Lung (tissue), 12 donors: ENCODE measurements around the gene MET. TPM values are rescaled to one million over a fixed set of nuclear protein-coding genes. Genes with fewer than 3 reads are reported as not detected.
"Not testable (repeated sequence)": the region's sequence is repeated elsewhere in the genome, so short reads cannot be mapped to it uniquely, and the experiment has no call there.

ENCODE experiments used
- ATAC-seq: fragments of 200-7000 bp; cut with Tn5 transposase; one replicate; pipeline ENCODE4 v1.9.1; 2020; ENCODE audit warnings: moderate number of reproducible peaks; ENCODE audit not compliant: insufficient read depth, low FRiP score
- DNase-seq, 3 donors: peaks; one replicate each; pipeline ENCODE4 v3.0.0-alpha.2; 2013 to 2017
- H3K27ac ChIP-seq, 2 donors: one replicate each; pipeline ENCODE4 v1.5.1; 2013; ENCODE audit warnings: mild to moderate bottlenecking in 2 of 2, moderate library complexity in 2 of 2, control low read depth in 1 of 2, inconsistent platforms in 1 of 2, low read depth in 1 of 2, low read length in 1 of 2
- H3K27me3 ChIP-seq, 3 donors: one replicate each; pipeline ENCODE4 v1.5.1; 2013; ENCODE audit warnings: low read length in 2 of 3; ENCODE audit not compliant: control insufficient read depth in 3 of 3, insufficient read depth in 3 of 3
- H3K36me3 ChIP-seq, 4 donors: one replicate each; pipeline ENCODE4 v1.5.1; 2013; ENCODE audit warnings: low read length in 4 of 4, mild to moderate bottlenecking in 1 of 4, moderate library complexity in 1 of 4; ENCODE audit not compliant: control insufficient read depth in 4 of 4, insufficient read depth in 4 of 4
- H3K4me1 ChIP-seq, 5 donors: one replicate each; pipeline ENCODE4 v1.5.1; 2013; ENCODE audit warnings: low read length in 5 of 5, mild to moderate bottlenecking in 2 of 5, moderate library complexity in 1 of 5; ENCODE audit not compliant: control insufficient read depth in 5 of 5, insufficient read depth in 5 of 5
- H3K4me3 ChIP-seq: one replicate; pipeline ENCODE4 v1.5.1; 2013; ENCODE audit warnings: mild to moderate bottlenecking, control low read depth, moderate library complexity
- H3K9ac ChIP-seq, 2 donors: one replicate each; pipeline ENCODE4 v1.5.1; 2013; ENCODE audit warnings: low read length in 2 of 2, control low read depth in 1 of 2; ENCODE audit not compliant: insufficient read depth in 1 of 2
- H3K9me3 ChIP-seq, 4 donors: one replicate each; pipeline ENCODE4 v1.5.1; 2013; ENCODE audit warnings: low read length in 3 of 4, mild to moderate bottlenecking in 1 of 4, moderate library complexity in 1 of 4; ENCODE audit not compliant: control insufficient read depth in 4 of 4, insufficient read depth in 3 of 4
- CTCF ChIP-seq: IDR thresholded peaks from 2 replicates; pipeline ENCODE4 v1.5.1; 2012; ENCODE audit warnings: mild to moderate bottlenecking; ENCODE audit errors: control extremely low read depth, extremely low read depth
- WGBS, 2 donors: extraction: QIAGEN DNeasy Blood & Tissue Kit; methylation state at CpG; one replicate each; pipeline ENCODE4 v1.1.7; 2013; 5-methylcytosine and 5-hydroxymethylcytosine counted together
- polyA plus RNA-seq, 2 donors: library from polyadenylated mRNA; stranded (reverse); fragments of 200-250 nt; gene quantifications; one replicate each; pipeline ENCODE4 v1.2.1, GENCODE V29; 2013
- total RNA-seq, 2 donors: library from RNA; depleted of rRNA in 1 of 2; stranded (reverse); fragments of >200 nt in 1 of 2; gene quantifications; one replicate each; pipeline ENCODE4 v1.2.1, GENCODE V29; 2014 to 2021
- donor health status: control.
- donor health status: control.
- donor health status: Bipolar disorder and iron deficiency.
- donor health status: healthy.
- donor health status: DM: yes; HTN: yes; CAD: no.

The MET gene
- total and polyA plus RNA-seq, 4 donors = 16.3 to 106 (median 41.5) TPM

DNA sequence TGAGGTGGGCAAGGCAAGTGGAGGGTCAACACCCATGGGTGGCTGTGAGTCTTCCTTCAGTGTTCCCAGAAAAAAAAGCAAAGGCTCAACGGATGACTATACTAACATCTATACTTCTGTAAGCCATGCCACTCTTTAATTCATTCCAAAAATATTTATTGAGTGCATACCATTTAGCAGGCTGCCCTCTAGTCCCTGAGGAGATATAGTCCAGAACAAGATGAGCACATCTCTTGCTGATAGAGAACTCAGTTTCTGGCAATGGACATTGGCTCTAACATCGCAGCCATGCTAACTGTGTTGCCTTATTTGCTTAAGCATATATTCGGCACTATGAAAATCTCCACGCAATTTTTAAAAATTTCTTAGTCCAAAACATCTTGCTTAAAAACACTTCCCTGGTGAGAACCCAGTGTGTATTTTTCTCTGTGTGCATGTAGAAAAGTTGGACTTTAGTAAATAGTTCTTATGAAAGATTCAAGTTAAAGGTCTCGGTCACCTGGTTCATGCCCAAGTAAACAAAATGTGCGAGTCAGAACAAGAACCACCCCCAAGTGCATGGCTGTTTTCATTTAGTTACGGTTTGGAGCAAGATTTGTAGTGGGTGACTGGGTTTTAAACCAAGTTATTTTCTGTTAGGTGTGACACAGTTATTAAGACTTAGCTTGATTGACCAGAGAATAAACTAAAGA, 69.8 kb downstream of the MET start:
- DNase-seq (no peak), ATAC-seq (no peak)
- no peak overlapping the region for H3K4me3 ChIP-seq
- peaks cover 0 to 2% (median 0%) of the 10 kb centered on the region in 4 donors for H3K9me3 ChIP-seq
- peaks cover 0 to 29% (median 3%) of the 10 kb centered on the region in 5 donors for H3K4me1 ChIP-seq
- no peaks in the 10 kb centered on the region for H3K27me3 ChIP-seq
- H3K9ac ChIP-seq = no peak overlapping the region
- no peak for TF ChIP-seq CTCF
- H3K27ac ChIP-seq = no peak overlapping the region
- no peaks in the 10 kb centered on the region for H3K36me3 ChIP-seq
- WGBS, 2 donors = 71 to 90% methylated on average over 7 of the region's 7 CpGs

DNA sequence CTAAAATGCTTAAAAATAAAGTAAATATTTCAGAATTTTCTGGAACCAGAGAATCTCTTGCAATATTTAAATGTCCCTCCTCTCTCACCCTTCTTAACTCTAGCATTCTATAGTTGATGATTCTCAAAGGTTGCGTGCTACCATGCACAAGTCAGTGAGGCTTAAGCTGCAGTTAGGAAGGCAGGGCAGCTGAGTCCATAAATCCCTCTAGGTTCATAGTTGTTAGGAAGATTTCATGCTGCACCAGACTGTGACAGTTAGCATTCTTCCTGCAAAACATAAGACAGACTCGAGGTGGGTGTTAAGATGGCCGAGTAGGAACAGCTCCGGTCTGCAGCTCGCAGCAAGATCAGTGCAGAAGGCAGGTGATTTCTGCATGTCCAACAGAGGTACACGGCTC, 70.6 kb downstream of the MET start:
- H3K36me3 ChIP-seq = no peaks in the 10 kb centered on the region
- H3K9me3 ChIP-seq = peaks cover 0 to 2% (median 0%) of the 10 kb centered on the region in 4 donors
- WGBS, 2 donors = 93% methylated on average over 6 of the region's 6 CpGs
- DNase-seq = no peak
- no peak for TF ChIP-seq CTCF
- H3K4me3 ChIP-seq = no peak overlapping the region
- peaks cover 0 to 22% (median 3%) of the 10 kb centered on the region in 5 donors for H3K4me1 ChIP-seq
- H3K9ac ChIP-seq = no peak overlapping the region
- no peaks in the 10 kb centered on the region for H3K27me3 ChIP-seq
- H3K27ac ChIP-seq = no peak overlapping the region
- ATAC-seq = no peak

DNA sequence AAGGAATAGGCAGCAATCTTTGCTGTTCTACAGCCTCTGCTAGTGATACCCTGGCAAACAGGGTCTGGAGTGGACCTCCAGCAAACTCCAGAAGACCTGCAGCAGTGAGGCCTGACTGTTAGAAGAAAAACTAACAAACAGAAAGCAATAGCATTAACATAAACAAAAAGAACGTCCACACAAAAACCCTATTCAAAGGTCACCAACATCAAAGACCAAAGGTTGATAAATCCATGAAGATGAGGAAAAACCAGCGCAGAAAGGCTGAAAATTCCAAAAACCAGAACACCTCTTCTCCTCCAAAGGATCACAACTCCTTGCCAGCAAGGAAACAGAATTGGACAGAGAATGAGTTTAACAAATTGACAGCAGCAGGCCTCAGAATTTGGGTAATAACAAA, 71.8 kb downstream of the MET start:
- H3K9ac ChIP-seq, H3K4me3 ChIP-seq, H3K36me3 ChIP-seq, ATAC-seq, H3K27ac ChIP-seq, H3K27me3 ChIP-seq, DNase-seq, H3K9me3 ChIP-seq: not testable (repeated sequence)
- H3K4me1 ChIP-seq = peaks cover 0 to 10% (median 3%) of the 10 kb centered on the region in 5 donors
- 79 to 80% methylated on average over 2 of the region's 2 CpGs for whole genome bisulfite sequencing, 2 donors

DNA sequence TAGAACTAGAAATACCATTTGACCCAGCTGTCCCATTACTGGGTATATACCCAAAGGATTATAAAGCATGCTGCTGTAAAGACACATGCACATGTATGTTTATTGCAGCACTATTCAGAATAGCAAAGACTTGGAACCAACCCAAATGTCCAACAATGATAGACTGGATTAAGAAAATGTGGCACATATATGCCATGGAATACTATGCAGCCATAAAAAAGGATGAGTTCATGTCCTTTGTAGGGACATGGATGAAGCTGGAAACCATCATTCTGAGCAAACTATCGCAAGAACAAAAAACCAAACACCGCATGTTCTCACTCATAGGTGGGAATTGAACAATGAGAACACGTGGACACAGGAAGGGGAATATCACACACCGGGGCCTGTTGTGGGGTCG, 74.4 kb downstream of the MET start:
- not testable (repeated sequence) for H3K9me3 ChIP-seq
- 96 to 97% methylated on average over 5 of the region's 5 CpGs for WGBS, 2 donors

GRCh38 chr7:116751070-116751469, 79.1 kb downstream of the MET start:
- WGBS, 2 donors = 92 to 97% methylated on average over 4 of the region's 4 CpGs
- not testable (repeated sequence) for H3K36me3 ChIP-seq, H3K4me1 ChIP-seq, H3K27me3 ChIP-seq, H3K9ac ChIP-seq, DNase-seq, H3K4me3 ChIP-seq, H3K27ac ChIP-seq, ATAC-seq, H3K9me3 ChIP-seq

More for the DNA sequence above, 74.4 kb downstream of the MET start:
- not testable (repeated sequence) for H3K4me1 ChIP-seq, ATAC-seq, H3K4me3 ChIP-seq, H3K9ac ChIP-seq, DNase-seq, H3K36me3 ChIP-seq, H3K27me3 ChIP-seq, H3K27ac ChIP-seq
